Esophagus muscularis mucosa (tissue), 4 donors: ENCODE measurements around the gene USF1. TPM values are rescaled to one million over a fixed set of nuclear protein-coding genes. Genes with fewer than 3 reads are reported as not detected.
"Not testable (repeated sequence)": the region's sequence is repeated elsewhere in the genome, so short reads cannot be mapped to it uniquely, and the experiment has no call there.

Experiments
- DNase-seq: peaks from one replicate; pipeline ENCODE4 v3.0.0-alpha.2; 2017; ENCODE audit errors: extremely low spot score
- H3K27ac ChIP-seq, 4 donors: fragments of 200-600 bp; sonication (generic); replicated peaks in 1 of 4; 1 replicate in 3 of 4; 2 replicates in 1 of 4; pipeline ENCODE4 v1.5.1; 2016 to 2019; ENCODE audit warnings: mild to moderate bottlenecking in 1 of 4
- H3K27me3 ChIP-seq, 4 donors: fragments of 200-600 bp; sonication (generic); one replicate each; pipeline versions ENCODE4 v1.5.1 to v1.6.0; 2016 to 2019
- H3K36me3 ChIP-seq, 4 donors: fragments of 200-600 bp; sonication (generic); one replicate each; pipeline ENCODE4 v1.5.1; 2016 to 2019
- H3K4me1 ChIP-seq, 4 donors: fragments of 200-600 bp; sonication (generic); one replicate each; pipeline ENCODE4 v1.5.1; 2016 to 2019
- H3K4me3 ChIP-seq, 4 donors: fragments of 200-600 bp; sonication (generic); 1 replicate in 2 of 4; 2 replicates in 2 of 4; pipeline ENCODE4 v1.5.1; 2016 to 2019; ENCODE audit warnings: mild to moderate bottlenecking in 4 of 4, moderate library complexity in 1 of 4
- H3K9me3 ChIP-seq, 4 donors: fragments of 200-600 bp; sonication (generic); 1 replicate in 3 of 4; 2 replicates in 1 of 4; pipeline ENCODE4 v1.5.1; 2016 to 2019
- CTCF ChIP-seq, 3 experiments: fragments of 200-600 bp in 2 of 3; fragments of 450-650 bp in 1 of 3; sonication (generic) in 2 of 3; IDR thresholded peaks; one replicate each; pipeline ENCODE4 v1.5.1; 2017 to 2019; ENCODE audit warnings: antibody characterized with exemption in 3 of 3, mild to moderate bottlenecking in 2 of 3, moderate library complexity in 1 of 3
- EP300 ChIP-seq: sonication (generic); formaldehyde crosslinking; IDR thresholded peaks from one replicate; pipeline ENCODE4 v1.6.1; 2017; ENCODE audit warnings: antibody characterized with exemption
- POLR2A ChIP-seq: fragments of 450-650 bp; IDR thresholded peaks from one replicate; pipeline ENCODE4 v1.6.1; 2017; ENCODE audit warnings: antibody characterized with exemption, moderate library complexity, mild to moderate bottlenecking, low read depth
- POLR2AphosphoS5 ChIP-seq, 2 donors: sonication (generic); formaldehyde crosslinking; IDR thresholded peaks; one replicate each; pipeline ENCODE4 v1.6.1; 2017; ENCODE audit warnings: antibody characterized with exemption in 2 of 2
- WGBS: methylation state at CpG from one replicate; pipeline ENCODE4 v1.1.5; 2018; 5-methylcytosine and 5-hydroxymethylcytosine counted together
- intact Hi-C: fragments of 100-400 bp; cut with DNase I; formaldehyde crosslinking; loops from one replicate; pipeline ENCODE4 v1.15.1; 2023
- total RNA-seq, 4 donors: library from RNA; depleted of rRNA; stranded (reverse); fragments of >200 nt; gene quantifications; one replicate each; pipeline versions ENCODE4 v1.1.0 to v1.2.1, GENCODE V29; 2016

USF1 gene
- total RNA-seq, 4 donors from 2014 or later = 36.5 to 54.2 (median 48.7) TPM

- Histone ChIP-seq H3K27me3 (peaks cover 0 to 20% (median 0%) of the 10 kb centered on the region in 4 donors), H3K4me3 (peak within 1 kb of the TSS; percentile 38 to 53 (median 40)), H3K36me3 (no peaks in the 10 kb centered on the region), H3K27ac (peak within 1 kb of the TSS; percentile 31 to 58 (median 54)), H3K9me3 (no peaks in the 10 kb centered on the region), H3K4me1 (no peaks in the 10 kb centered on the region)
- TF ChIP-seq POLR2AphosphoS5 (IDR thresholded peaks at IDR 0.05) (peak; percentile 28 to 38), EP300 (no peak), POLR2A (no peak), CTCF (IDR thresholded peaks at IDR 0.05) (no peak)
- intact Hi-C loops = no loop called here
- 76% methylated on average over 9 of the region's 9 CpGs for WGBS
- DNase-seq = no peak
Observed at GRCh38 chr1:161069731-161070270, 24.0 kb upstream of the USF1 start, which contains the start of gene ARHGAP30. Gene ARHGAP30 (minus strand): TSS chr1:161069891. CDS start chr1:161069624, 267 bp downstream.

- DNase-seq = no peak
Observed at GRCh38 chr1:161069241-161069640, 23.5 kb upstream of the USF1 start.

GRCh38 chr1:161068306-161069234 is 22.8 kb upstream of the USF1 start:
- no peak for TF ChIP-seq POLR2AphosphoS5 (IDR thresholded peaks at IDR 0.05)
- no peak for TF ChIP-seq CTCF (IDR thresholded peaks at IDR 0.05)
- no peak for TF ChIP-seq POLR2A
- no peak for TF ChIP-seq EP300
- Histone ChIP-seq H3K9me3 (no peaks in the 10 kb centered on the region), H3K4me3 (peak overlapping the region; percentile 38 to 53 (median 40)), H3K4me1 (no peaks in the 10 kb centered on the region), H3K36me3 (no peaks in the 10 kb centered on the region), H3K27ac (peak overlapping the region; percentile 31 to 58 (median 54)), H3K27me3 (peaks cover 0 to 21% (median 0%) of the 10 kb centered on the region in 4 donors)
- DNase-seq = no peak
- intact Hi-C loops = no loop called here
- WGBS = 69% methylated on average over 10 of the region's 10 CpGs

More at GRCh38 chr1:161069241-161069640, 23.5 kb upstream of the USF1 start:
- peak overlapping the region; percentile 38 to 53 (median 40) for H3K4me3 ChIP-seq
- intact Hi-C loops = no loop called here
- H3K4me1 ChIP-seq = no peaks in the 10 kb centered on the region
- TF ChIP-seq POLR2AphosphoS5 (IDR thresholded peaks at IDR 0.05) (no peak), CTCF (IDR thresholded peaks at IDR 0.05) (no peak), POLR2A (no peak), EP300 (no peak)
- WGBS = 82% methylated on average over 9 of the region's 9 CpGs
- H3K9me3 ChIP-seq = no peaks in the 10 kb centered on the region
- H3K36me3 ChIP-seq = no peaks in the 10 kb centered on the region
- H3K27me3 ChIP-seq = peaks cover 0 to 21% (median 0%) of the 10 kb centered on the region in 4 donors
- peak overlapping the region; percentile 31 to 58 (median 54) for H3K27ac ChIP-seq

- TF ChIP-seq POLR2A (no peak), CTCF (IDR thresholded peaks at IDR 0.05) (no peak), POLR2AphosphoS5 (IDR thresholded peaks at IDR 0.05) (no peak), EP300 (no peak)
- Histone ChIP-seq H3K27me3 (peaks cover 0 to 21% (median 0%) of the 10 kb centered on the region in 4 donors), H3K36me3 (no peaks in the 10 kb centered on the region), H3K9me3 (no peaks in the 10 kb centered on the region), H3K4me3 (no peak overlapping the region), H3K4me1 (no peaks in the 10 kb centered on the region), H3K27ac (no peak overlapping the region)
- WGBS = 64% methylated on average over 3 of the region's 3 CpGs
- intact Hi-C loops = no loop called here
- DNase-seq = no peak
Observed at GRCh38 chr1:161066694-161067093, 20.9 kb upstream of the USF1 start.

GRCh38 chr1:161065681-161066080 is 19.9 kb upstream of the USF1 start:
- 91% methylated on average over 7 of the region's 7 CpGs for WGBS
- H3K9me3 ChIP-seq, intact Hi-C loops, H3K4me1 ChIP-seq, H3K36me3 ChIP-seq, H3K4me3 ChIP-seq, H3K27ac ChIP-seq, DNase-seq: not testable (repeated sequence)
- H3K27me3 ChIP-seq = peaks cover 0 to 21% (median 0%) of the 10 kb centered on the region in 4 donors

GRCh38 chr1:161063936-161064335 is 18.2 kb upstream of the USF1 start:
- 57% methylated on average over 6 of the region's 6 CpGs for WGBS
- intact Hi-C loops, H3K9me3 ChIP-seq, DNase-seq, H3K27ac ChIP-seq, H3K36me3 ChIP-seq, H3K4me1 ChIP-seq, H3K4me3 ChIP-seq: not testable (repeated sequence)
- H3K27me3 ChIP-seq = peaks cover 0 to 16% (median 0%) of the 10 kb centered on the region in 4 donors
